Measurements from ENCODE around the gene SUMF1.

Gene SUMF1

DNA sequence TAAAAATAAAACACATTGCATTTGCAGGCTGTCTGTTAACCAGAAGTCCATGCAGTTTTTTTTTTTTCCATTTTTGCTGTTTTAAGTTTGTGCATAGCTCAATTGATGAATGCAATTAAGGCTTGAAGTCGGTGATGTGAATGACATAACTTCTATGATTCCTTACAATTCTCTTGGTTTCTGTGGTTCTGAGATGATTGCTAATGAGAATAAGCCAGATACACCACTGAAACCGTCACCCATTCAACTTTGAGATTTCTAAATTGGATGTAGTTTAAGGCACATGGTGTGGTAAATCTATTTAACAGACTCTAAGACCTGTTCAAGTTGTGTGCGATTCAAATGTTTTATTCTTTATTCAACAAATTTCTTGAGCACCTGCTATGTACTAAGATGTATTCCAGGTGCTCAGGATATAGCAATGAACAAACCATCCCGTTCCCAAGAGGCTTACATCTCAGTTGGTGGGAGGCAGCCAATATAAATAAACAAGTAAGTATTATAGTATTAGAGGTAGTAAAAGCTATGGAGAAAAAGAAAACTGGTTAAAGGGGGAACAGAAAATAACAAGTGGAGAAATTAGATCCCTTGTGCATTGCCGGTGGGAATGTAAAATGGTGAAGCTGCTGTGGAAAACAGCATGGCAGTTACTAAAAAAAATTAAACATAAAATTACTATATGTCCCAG lies 30.1 kb upstream of the SUMF1 start:
- H3K4me3 ChIP-seq (ENCODE audit: low read depth, low read length), result no peak overlapping the region
- DNase-seq (ENCODE audit: low read depth), result no peak
- TF ChIP-seq CTCF (IDR thresholded peaks at IDR 0.05; ENCODE audit: control insufficient read depth, extremely low read depth, insufficient read depth), result no peak

DNA sequence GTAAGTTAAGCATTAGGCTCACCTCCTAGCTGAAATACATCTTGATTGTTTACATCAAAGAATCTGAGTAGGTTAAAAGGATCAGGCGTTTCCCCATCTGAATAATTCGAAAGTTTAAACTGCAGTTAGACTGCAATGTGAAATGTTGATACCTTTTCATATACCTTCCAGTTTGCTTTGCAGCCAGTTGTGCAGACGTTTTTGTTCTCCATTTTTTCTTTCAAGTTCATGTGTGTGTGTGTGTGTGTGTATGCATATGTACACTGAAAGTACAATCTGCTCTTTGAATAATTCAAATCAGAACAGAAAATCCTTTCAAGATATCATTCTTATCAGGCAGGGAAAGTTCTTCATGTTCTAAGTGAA lies 29.0 kb upstream of the SUMF1 start:
- H3K4me3 ChIP-seq (ENCODE audit: low read depth, low read length), result no peak overlapping the region

GRCh38 chr3:4495294-4496086 lies 28.4 kb upstream of the SUMF1 start:
- no peak for TF ChIP-seq CTCF (IDR thresholded peaks at IDR 0.05; ENCODE audit: control insufficient read depth, extremely low read depth, insufficient read depth)
- H3K4me3 ChIP-seq (ENCODE audit: low read depth, low read length), result no peak overlapping the region
- no peak for DNase-seq (ENCODE audit: low read depth)

More for the DNA sequence above, 29.0 kb upstream of the SUMF1 start:
- TF ChIP-seq CTCF (IDR thresholded peaks at IDR 0.05; ENCODE audit: control insufficient read depth, extremely low read depth, insufficient read depth), result no peak
- no peak for DNase-seq (ENCODE audit: low read depth)

DNA sequence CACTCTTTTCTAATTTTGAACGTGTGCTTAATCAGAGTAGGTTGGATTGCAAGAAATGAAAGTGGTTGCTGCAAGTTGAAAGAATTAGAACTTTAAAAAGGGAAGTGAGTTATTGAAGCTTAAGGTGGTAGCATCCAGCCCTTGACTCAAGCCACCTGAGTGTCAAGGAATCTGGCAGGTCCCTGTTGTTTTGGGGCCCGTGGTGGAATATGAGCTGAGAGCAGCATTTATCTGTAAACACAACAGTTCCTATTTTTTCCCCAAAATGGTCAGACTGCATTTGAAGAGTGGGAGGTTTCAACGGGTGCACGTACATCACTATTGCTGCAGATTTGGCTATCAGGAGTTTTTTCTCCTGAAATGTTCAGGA lies 27.8 kb upstream of the SUMF1 start:
- DNase-seq (ENCODE audit: low read depth), result no peak
- no peak overlapping the region for H3K4me3 ChIP-seq (ENCODE audit: low read depth, low read length)
- TF ChIP-seq CTCF (IDR thresholded peaks at IDR 0.05; ENCODE audit: control insufficient read depth, extremely low read depth, insufficient read depth), result no peak

DNA sequence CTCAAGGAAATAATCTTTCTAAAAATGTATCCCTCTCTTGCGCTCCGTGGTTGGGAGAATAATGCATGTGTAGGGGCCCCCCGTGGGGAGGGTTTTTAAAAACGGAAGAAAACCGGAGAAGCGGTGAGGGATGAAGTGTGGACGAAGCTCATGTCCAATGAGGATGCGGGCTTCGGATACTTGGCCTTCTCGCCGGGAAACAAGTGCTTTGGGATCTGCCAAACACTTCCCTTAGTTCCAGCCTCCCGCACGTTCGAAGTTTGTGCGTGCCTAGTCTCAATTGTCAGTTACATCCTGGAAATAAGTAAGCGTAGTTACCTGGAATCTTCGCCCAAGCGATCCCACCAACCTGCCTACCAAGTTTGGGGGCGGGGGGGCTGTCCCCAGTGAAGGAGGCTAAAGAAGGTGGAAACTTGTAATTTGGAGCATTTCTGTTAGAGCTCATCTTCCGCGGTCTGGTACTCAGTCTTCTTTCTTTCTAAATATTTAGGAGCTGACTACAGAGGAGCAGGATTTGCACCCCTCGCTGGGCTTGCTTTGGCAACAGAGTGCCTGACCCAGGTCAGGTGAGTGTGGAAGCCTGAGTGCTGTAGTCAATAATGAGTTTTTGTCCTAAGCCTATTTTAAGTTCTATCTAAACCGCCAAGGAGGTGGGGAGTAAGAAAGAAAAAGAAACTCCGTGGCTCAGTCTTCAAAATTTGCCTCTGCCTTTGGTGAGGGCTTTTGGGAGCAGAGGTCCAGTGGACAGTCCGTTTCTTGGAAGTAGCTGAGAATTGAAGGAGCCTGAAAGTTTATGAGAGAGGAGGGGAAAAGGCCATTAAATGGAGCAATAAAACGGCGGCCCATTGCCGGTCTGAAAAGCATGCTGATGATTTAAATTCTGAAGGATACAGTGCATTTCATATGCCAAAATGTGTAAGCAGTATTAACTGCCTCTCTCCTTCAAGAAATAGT lies 27.1 kb upstream of the SUMF1 start:
- peak overlapping the region; percentile 84 for H3K4me3 ChIP-seq (ENCODE audit: low read depth, low read length)
- no peak for TF ChIP-seq CTCF (IDR thresholded peaks at IDR 0.05; ENCODE audit: control insufficient read depth, extremely low read depth, insufficient read depth)
- no peak for DNase-seq (ENCODE audit: low read depth)

DNA sequence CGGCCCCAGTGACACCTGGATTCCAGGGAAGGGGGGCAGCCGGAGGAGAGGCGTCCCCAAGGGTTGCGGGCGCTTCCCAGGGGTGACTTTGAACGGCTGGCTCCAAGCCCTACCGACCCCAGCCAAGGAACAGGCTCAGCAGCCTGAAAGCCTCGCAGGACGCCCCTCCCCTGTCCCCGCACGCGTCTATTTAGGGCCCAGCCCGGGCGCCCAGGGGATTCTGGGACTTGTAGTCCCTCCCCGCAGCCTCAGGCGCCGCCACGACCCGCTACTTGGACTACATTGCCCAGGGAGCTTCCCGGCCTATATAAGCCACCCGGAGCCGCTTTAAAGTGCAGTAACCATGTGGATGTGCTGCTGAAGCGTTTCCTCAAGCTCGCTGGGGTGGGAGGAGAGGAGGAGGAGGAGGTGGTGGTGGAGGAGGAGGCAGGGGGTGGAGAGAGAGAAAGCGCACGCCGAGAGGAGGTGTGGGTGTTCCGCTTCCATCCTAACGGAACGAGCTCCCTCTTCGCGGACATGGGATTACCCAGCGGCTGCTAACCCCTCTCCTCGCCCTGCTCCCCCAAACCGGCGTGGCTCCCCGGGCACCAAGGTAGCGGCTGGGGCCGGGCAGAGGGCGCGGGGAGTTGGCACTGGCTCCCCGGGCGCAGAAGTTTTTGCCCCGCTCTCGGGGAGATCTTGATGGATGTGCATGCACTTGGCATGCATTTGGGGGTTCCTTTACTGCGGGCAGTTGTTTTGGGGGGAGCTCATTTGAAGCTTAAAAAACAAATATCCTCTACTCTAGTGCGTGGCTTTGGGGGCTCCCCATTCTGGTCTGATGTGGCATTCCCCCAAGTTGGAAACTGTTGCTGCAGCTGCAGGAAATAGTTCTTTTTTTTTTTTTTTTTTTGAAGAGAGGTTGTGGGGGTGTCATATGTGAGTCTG lies 26.2 kb upstream of the SUMF1 start, which contains the start of gene ITPR1:
Gene ITPR1 (plus strand): TSS at position 335 of the 927 bp plus-strand sequence. CDS start 23,144 bp downstream, outside the sequence.
- TF ChIP-seq CTCF (IDR thresholded peaks at IDR 0.05; ENCODE audit: control insufficient read depth, extremely low read depth, insufficient read depth), result no peak
- peak; percentile 97 for DNase-seq (ENCODE audit: low read depth)

More for the DNA sequence above, 26.2 kb upstream of the SUMF1 start, which contains the start of gene ITPR1:
- peak within 1 kb of the TSS; percentile 84 for H3K4me3 ChIP-seq (ENCODE audit: low read depth, low read length)

All from LNCaP clone FGC (cell line).